Measurements from ENCODE around the gene EIF2B2.
"Not testable (repeated sequence)": the region's sequence is repeated elsewhere in the genome, so short reads cannot be mapped to it uniquely, and the experiment has no call there.

The EIF2B2 gene

GRCh38 chr14:74974364-74975058 is 28.2 kb upstream of the EIF2B2 start:
- DNase-seq = no peak

- DNase-seq = no peak
Measured at GRCh38 chr14:74975059-74975810, 27.5 kb upstream of the EIF2B2 start.

GRCh38 chr14:74976264-74977113 is 26.2 kb upstream of the EIF2B2 start:
- no peak for DNase-seq

- no peak for DNase-seq
Measured at GRCh38 chr14:74977164-74977900, 25.4 kb upstream of the EIF2B2 start.

- no peak for DNase-seq
Measured at GRCh38 chr14:74977901-74978385, 24.8 kb upstream of the EIF2B2 start.

- no peak for DNase-seq
Measured at GRCh38 chr14:74978416-74978947, 24.2 kb upstream of the EIF2B2 start.

GRCh38 chr14:74979029-74979428 is 23.7 kb upstream of the EIF2B2 start:
- no peak for DNase-seq

- DNase-seq = no peak
Measured at GRCh38 chr14:74979442-74980397, 23.0 kb upstream of the EIF2B2 start.

- no peak for DNase-seq
Measured at GRCh38 chr14:74980398-74980730, 22.4 kb upstream of the EIF2B2 start.

- DNase-seq = no peak
Measured at GRCh38 chr14:74980731-74981461, 21.8 kb upstream of the EIF2B2 start.

GRCh38 chr14:74981462-74981782 is 21.3 kb upstream of the EIF2B2 start:
- DNase-seq = no peak

GRCh38 chr14:74981833-74982232 is 20.9 kb upstream of the EIF2B2 start:
- DNase-seq = no peak

- no peak for DNase-seq
Measured at GRCh38 chr14:74982661-74983060, 20.1 kb upstream of the EIF2B2 start.

- no peak for DNase-seq
Measured at GRCh38 chr14:74983343-74983742, 19.4 kb upstream of the EIF2B2 start.

- no peak for DNase-seq
Measured at GRCh38 chr14:74984236-74985027, 18.3 kb upstream of the EIF2B2 start.

- no peak for DNase-seq
Measured at GRCh38 chr14:74985028-74985310, 17.8 kb upstream of the EIF2B2 start.

- no peak for DNase-seq
Measured at GRCh38 chr14:74985806-74986205, 16.9 kb upstream of the EIF2B2 start.

- DNase-seq = no peak
Measured at GRCh38 chr14:74988131-74988530, 14.6 kb upstream of the EIF2B2 start.

- DNase-seq = no peak
Measured at GRCh38 chr14:74988993-74989392, 13.7 kb upstream of the EIF2B2 start.

GRCh38 chr14:74994182-74994581 is 8.5 kb upstream of the EIF2B2 start:
- DNase-seq = not testable (repeated sequence)

Measured in NCI-H345 (cell line).